ENCODE measurements around the gene ERMAP.

DNA sequence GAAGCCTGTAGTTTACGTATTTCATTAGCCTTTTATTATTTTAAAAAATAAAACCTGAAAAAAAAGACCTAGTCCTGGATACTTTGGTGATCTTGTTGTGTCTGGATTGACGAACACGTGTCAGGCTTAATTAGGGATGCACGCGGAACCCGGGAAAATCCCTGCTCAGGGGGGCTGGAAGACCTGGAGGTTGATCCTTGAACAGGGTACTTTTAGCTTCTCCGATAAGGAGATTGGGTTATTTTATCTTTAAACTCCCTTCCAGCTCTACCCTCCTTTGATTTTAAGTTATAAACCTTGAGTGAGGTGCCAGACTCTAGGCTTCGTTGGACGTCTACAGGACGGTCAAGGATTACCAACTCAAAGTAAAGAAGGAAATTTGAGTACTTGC lies 28.9 kb downstream of the ERMAP start:
- no peak for TF ChIP-seq POLR2AphosphoS5 (IDR thresholded peaks at IDR 0.05)
- TF ChIP-seq, protein P1, sequence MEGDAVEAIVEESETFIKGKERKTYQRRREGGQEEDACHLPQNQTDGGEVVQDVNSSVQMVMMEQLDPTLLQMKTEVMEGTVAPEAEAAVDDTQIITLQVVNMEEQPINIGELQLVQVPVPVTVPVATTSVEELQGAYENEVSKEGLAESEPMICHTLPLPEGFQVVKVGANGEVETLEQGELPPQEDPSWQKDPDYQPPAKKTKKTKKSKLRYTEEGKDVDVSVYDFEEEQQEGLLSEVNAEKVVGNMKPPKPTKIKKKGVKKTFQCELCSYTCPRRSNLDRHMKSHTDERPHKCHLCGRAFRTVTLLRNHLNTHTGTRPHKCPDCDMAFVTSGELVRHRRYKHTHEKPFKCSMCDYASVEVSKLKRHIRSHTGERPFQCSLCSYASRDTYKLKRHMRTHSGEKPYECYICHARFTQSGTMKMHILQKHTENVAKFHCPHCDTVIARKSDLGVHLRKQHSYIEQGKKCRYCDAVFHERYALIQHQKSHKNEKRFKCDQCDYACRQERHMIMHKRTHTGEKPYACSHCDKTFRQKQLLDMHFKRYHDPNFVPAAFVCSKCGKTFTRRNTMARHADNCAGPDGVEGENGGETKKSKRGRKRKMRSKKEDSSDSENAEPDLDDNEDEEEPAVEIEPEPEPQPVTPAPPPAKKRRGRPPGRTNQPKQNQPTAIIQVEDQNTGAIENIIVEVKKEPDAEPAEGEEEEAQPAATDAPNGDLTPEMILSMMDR (IDR thresholded peaks at IDR 0.05), result no peak
